ENCODE data around the gene NECTIN2. TPM values are rescaled to one million over a fixed set of nuclear protein-coding genes. Genes with fewer than 3 reads are reported as not detected.
A peak's percentile ranks its signal among the peaks of the same experiment; 100 is the strongest.

The NECTIN2 gene
- total RNA-seq, 1 donor from 2014 or later = 240 TPM

DNA sequence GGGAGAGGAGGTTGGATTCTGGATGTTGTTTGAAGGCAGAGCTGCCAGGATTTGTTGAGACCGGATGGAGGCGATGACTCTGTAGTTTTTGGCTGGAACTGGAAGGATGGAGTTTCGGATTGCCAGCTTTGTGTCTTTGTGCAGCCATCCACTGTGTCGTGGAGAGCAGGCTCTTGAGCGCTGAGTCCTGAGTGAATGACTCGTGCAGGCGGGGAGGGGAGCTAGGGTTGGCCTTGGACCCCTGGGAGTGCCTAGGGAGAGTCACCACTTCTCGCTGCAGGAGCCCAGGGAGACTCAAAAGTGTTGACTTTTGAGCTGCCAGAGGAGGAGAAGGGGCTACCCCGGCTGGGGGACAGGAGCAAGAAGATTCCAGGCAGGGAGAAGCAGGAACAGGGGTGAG is 48.8 kb downstream of the NECTIN2 start:
- DNase-seq (ENCODE audit: low read depth) = no peak
- TF ChIP-seq CTCF (IDR thresholded peaks at IDR 0.05; ENCODE audit: insufficient read depth, low read length, poor library complexity, severe bottlenecking) = no peak
- H3K4me3 ChIP-seq (ENCODE audit: low read depth, low read length) = no peak overlapping the region
- peaks cover 8% of the 10 kb centered on the region for H3K36me3 ChIP-seq (ENCODE audit: control insufficient read depth, insufficient read depth, low read length)
- no peaks in the 10 kb centered on the region for H3K27me3 ChIP-seq (ENCODE audit: control insufficient read depth, insufficient read depth, low read length)

GRCh38 chr19:44897835-44898234 is 51.7 kb downstream of the NECTIN2 start:
- no peaks in the 10 kb centered on the region for H3K27me3 ChIP-seq (ENCODE audit: control insufficient read depth, insufficient read depth, low read length)
- no peak for TF ChIP-seq CTCF (IDR thresholded peaks at IDR 0.05; ENCODE audit: insufficient read depth, low read length, poor library complexity, severe bottlenecking)
- H3K36me3 ChIP-seq (ENCODE audit: control insufficient read depth, insufficient read depth, low read length) = peaks cover 9% of the 10 kb centered on the region
- no peak overlapping the region for H3K4me3 ChIP-seq (ENCODE audit: low read depth, low read length)
- no peak for DNase-seq (ENCODE audit: low read depth)

DNA sequence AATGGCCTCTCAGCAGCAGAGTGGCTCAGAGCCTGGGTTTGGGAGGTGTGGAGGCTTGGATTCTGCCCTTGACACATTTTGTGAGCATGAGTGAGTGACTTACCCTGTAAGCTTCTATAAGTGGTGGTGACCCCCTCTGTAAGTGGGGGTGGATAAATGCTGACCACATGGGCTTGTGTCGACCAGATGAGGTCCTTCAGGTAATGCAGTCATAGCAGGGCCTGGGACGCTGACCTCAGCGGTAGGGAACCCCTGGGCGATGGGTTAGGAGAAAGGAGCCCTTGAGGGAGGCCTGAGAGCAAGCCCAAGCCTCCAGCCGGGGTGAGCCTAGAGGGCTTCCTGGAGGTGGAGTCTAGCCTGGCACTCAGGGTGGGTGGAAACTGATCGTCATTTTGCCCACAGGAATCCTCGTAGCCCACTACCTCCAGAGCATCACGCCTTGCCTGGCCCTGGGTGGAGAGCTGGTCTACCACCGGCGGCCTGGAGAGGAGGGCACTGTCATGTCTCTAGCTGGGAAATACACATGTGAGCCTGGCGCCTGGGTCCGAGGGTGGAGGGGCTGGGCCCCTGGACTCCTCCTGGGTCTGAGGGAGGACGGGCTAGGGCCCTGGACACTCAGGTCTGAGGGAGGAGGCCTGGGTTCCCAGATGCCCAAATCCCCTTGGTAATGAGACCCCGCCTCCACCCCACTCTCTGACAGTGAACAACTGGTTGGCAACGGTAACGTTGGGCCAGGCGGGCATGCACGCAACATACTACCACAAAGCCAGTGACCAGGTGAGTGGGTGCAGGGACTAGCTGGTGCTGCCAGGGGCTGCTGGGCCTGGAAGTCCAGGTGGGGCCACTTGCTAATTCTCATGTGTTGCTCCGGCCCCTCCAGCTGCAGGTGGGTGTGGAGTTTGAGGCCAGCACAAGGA is 54.5 kb downstream of the NECTIN2 start:
- peaks cover 9% of the 10 kb centered on the region for H3K27me3 ChIP-seq (ENCODE audit: control insufficient read depth, insufficient read depth, low read length)
- TF ChIP-seq CTCF (IDR thresholded peaks at IDR 0.05; ENCODE audit: insufficient read depth, low read length, poor library complexity, severe bottlenecking) = no peak
- H3K4me3 ChIP-seq (ENCODE audit: low read depth, low read length) = no peak overlapping the region
- DNase-seq (ENCODE audit: low read depth) = no peak
- peaks cover 6% of the 10 kb centered on the region for H3K36me3 ChIP-seq (ENCODE audit: control insufficient read depth, insufficient read depth, low read length)

- no peak for DNase-seq (ENCODE audit: low read depth)
- no peak for TF ChIP-seq CTCF (IDR thresholded peaks at IDR 0.05; ENCODE audit: insufficient read depth, low read length, poor library complexity, severe bottlenecking)
- Histone ChIP-seq H3K27me3 (ENCODE audit: control insufficient read depth, insufficient read depth, low read length) (peaks cover 17% of the 10 kb centered on the region), H3K36me3 (ENCODE audit: control insufficient read depth, insufficient read depth, low read length) (peaks cover 2% of the 10 kb centered on the region), H3K4me3 (ENCODE audit: low read depth, low read length) (no peak overlapping the region)
Observed at GRCh38 chr19:44903216-44903601, 57.1 kb downstream of the NECTIN2 start.

GRCh38 chr19:44903602-44904425 is 57.7 kb downstream of the NECTIN2 start:
- peak; percentile 99 for TF ChIP-seq CTCF (IDR thresholded peaks at IDR 0.05; ENCODE audit: insufficient read depth, low read length, poor library complexity, severe bottlenecking)
- no peak for DNase-seq (ENCODE audit: low read depth)

More at GRCh38 chr19:44903602-44904425, 57.7 kb downstream of the NECTIN2 start:
- Histone ChIP-seq H3K27me3 (ENCODE audit: control insufficient read depth, insufficient read depth, low read length) (peaks cover 17% of the 10 kb centered on the region), H3K36me3 (ENCODE audit: control insufficient read depth, insufficient read depth, low read length) (peaks cover 2% of the 10 kb centered on the region), H3K4me3 (ENCODE audit: low read depth, low read length) (no peak overlapping the region)

Data from kidney epithelial cell (primary cell).